Measurements from ENCODE around the gene ZP3. TPM values are rescaled to one million over a fixed set of nuclear protein-coding genes. Genes with fewer than 3 reads are reported as not detected.
"Not testable (repeated sequence)": the region's sequence is repeated elsewhere in the genome, so short reads cannot be mapped to it uniquely, and the experiment has no call there.

Gene ZP3
- total and polyA plus RNA-seq, 8 donors, result 0.46 to 7.1 (median 1.4) TPM; not detected in 4

GRCh38 chr7:76425156-76425555 lies 406 bp downstream of the ZP3 start:
- 88 to 95% (median 93%) methylated on average over 7 to 9 of the region's 9 CpGs for WGBS, 5 donors
- Histone ChIP-seq H3K4me3 (no peak overlapping the region), H3K4me1 (peaks cover 0 to 5% (median 0%) of the 10 kb centered on the region in 4 donors), H3K27ac (no peak overlapping the region), H3K9me3 (no peaks in the 10 kb centered on the region), H3K36me3 (no peaks in the 10 kb centered on the region), H3K27me3 (peaks cover 0 to 29% (median 0%) of the 10 kb centered on the region in 3 donors)
- intact Hi-C loops (cut with DNase I; ENCODE audit: low total_unique reads), result no loop called here
- TF ChIP-seq POLR2AphosphoS5 (IDR thresholded peaks at IDR 0.05) (no peak), POLR2A (IDR thresholded peaks at IDR 0.05) (no peak), CTCF (IDR thresholded peaks at IDR 0.05) (no peak), EP300 (IDR thresholded peaks at IDR 0.05) (no peak)
- no peak for DNase-seq

- 87 to 97% (median 94%) methylated on average over 3 to 4 of the region's 4 CpGs for WGBS, 5 donors
- intact Hi-C loops (cut with DNase I; ENCODE audit: low total_unique reads); H3K36me3 ChIP-seq; DNase-seq; H3K4me3 ChIP-seq; H3K9me3 ChIP-seq; H3K4me1 ChIP-seq; H3K27ac ChIP-seq: not testable (repeated sequence)
- peaks cover 0 to 29% (median 0%) of the 10 kb centered on the region in 3 donors for H3K27me3 ChIP-seq
Measured at GRCh38 chr7:76425558-76425957, 808 bp downstream of the ZP3 start.

GRCh38 chr7:76426246-76426645 lies 1.5 kb downstream of the ZP3 start:
- Histone ChIP-seq H3K4me3 (no peak overlapping the region), H3K4me1 (peaks cover 0 to 5% (median 0%) of the 10 kb centered on the region in 4 donors), H3K36me3 (no peaks in the 10 kb centered on the region), H3K27ac (no peak overlapping the region), H3K27me3 (peaks cover 0 to 29% (median 0%) of the 10 kb centered on the region in 3 donors), H3K9me3 (no peaks in the 10 kb centered on the region)
- no peak for DNase-seq
- WGBS, 5 donors, result 83 to 95% (median 92%) methylated on average over 3 to 4 of the region's 4 CpGs
- intact Hi-C loops (cut with DNase I; ENCODE audit: low total_unique reads), result no loop called here
- TF ChIP-seq POLR2AphosphoS5 (IDR thresholded peaks at IDR 0.05) (no peak), EP300 (IDR thresholded peaks at IDR 0.05) (no peak), POLR2A (IDR thresholded peaks at IDR 0.05) (no peak), CTCF (IDR thresholded peaks at IDR 0.05) (no peak)

- no peak for DNase-seq
- Histone ChIP-seq H3K9me3 (no peaks in the 10 kb centered on the region), H3K4me3 (no peak overlapping the region), H3K27me3 (peaks cover 0 to 21% (median 0%) of the 10 kb centered on the region in 3 donors), H3K4me1 (peaks cover 0 to 5% (median 0%) of the 10 kb centered on the region in 4 donors), H3K27ac (no peak overlapping the region), H3K36me3 (no peaks in the 10 kb centered on the region)
- TF ChIP-seq POLR2A (IDR thresholded peaks at IDR 0.05), result no peak
- no peak for TF ChIP-seq POLR2AphosphoS5 (IDR thresholded peaks at IDR 0.05)
- TF ChIP-seq CTCF (IDR thresholded peaks at IDR 0.05), result no peak
- TF ChIP-seq EP300 (IDR thresholded peaks at IDR 0.05), result no peak
- 81 to 92% (median 85%) methylated on average over 5 of the region's 5 CpGs for WGBS, 5 donors
- intact Hi-C loops (cut with DNase I; ENCODE audit: low total_unique reads), result no loop called here
Measured at GRCh38 chr7:76427635-76428034, 2.9 kb downstream of the ZP3 start.

GRCh38 chr7:76428149-76428823 lies 3.5 kb downstream of the ZP3 start:
- Histone ChIP-seq H3K4me3 (no peak overlapping the region), H3K9me3 (no peaks in the 10 kb centered on the region), H3K36me3 (no peaks in the 10 kb centered on the region), H3K27me3 (peaks cover 0 to 15% (median 0%) of the 10 kb centered on the region in 3 donors), H3K27ac (no peak overlapping the region), H3K4me1 (peaks cover 0 to 3% (median 0%) of the 10 kb centered on the region in 4 donors)
- intact Hi-C loops (cut with DNase I; ENCODE audit: low total_unique reads), result no loop called here
- WGBS, 5 donors, result 88 to 94% (median 91%) methylated on average over 13 of the region's 13 CpGs
- DNase-seq, result no peak
- TF ChIP-seq POLR2AphosphoS5 (IDR thresholded peaks at IDR 0.05), result no peak
- no peak for TF ChIP-seq CTCF (IDR thresholded peaks at IDR 0.05)
- no peak for TF ChIP-seq POLR2A (IDR thresholded peaks at IDR 0.05)
- TF ChIP-seq EP300 (IDR thresholded peaks at IDR 0.05), result no peak
